A549 (cell line): ENCODE results near the gene MYCBP. TPM values are rescaled to one million over a fixed set of nuclear protein-coding genes. Genes with fewer than 3 reads are reported as not detected.

ENCODE experiments used
- ATAC-seq, 2 experiments: fragments of 200-7000 bp in 1 of 2; fragments of >200 bp in 1 of 2; cut with Nextera tagmentation in 1 of 2; cut with Tn5 transposase in 1 of 2; 3 replicates each; pipeline versions ENCODE4 v1.8.0 to v1.9.1; 2018 to 2020; ENCODE audit warnings: mild to moderate bottlenecking in 1 of 2, moderate library complexity in 1 of 2
- CTCF ChIA-PET: fragments of 300-600 bp; sonication (Branson Sonifier 250); formaldehyde crosslinking; extraction: SDS; loops from one replicate; lab custom pipeline; 2021; ENCODE audit warnings: antibody characterized with exemption, inconsistent platforms; lab: Yijun Ruan, JAX
- POLR2A ChIA-PET: fragments of 350-600 bp; formaldehyde crosslinking; extraction: SDS; loops from one replicate; lab custom pipeline; 2021; ENCODE audit warnings: antibody characterized with exemption, inconsistent platforms; lab: Yijun Ruan, JAX
- DNase-seq, 2 experiments: peaks; one replicate each; pipeline versions ENCODE4 v3.0.0 to v3.0.0-alpha.2; 2011 to 2016; ENCODE audit warnings: low read depth in 1 of 2, low spot score in 1 of 2
- FAIRE-seq: peaks from 2 replicates; lab custom pipeline; 2011; peaks lifted over from hg19 to GRCh38; lab: Jason Lieb, UNC
- H3K27ac ChIP-seq, 2 experiments: fragments of >200 bp; sonication (Bioruptor Twin); formaldehyde crosslinking; 3 replicates each; pipeline ENCODE4 v1.5.1; 2016 to 2017
- H3K4me1 ChIP-seq: fragments of >200 bp; sonication (Bioruptor Twin); formaldehyde crosslinking; 3 replicates; pipeline ENCODE4 v1.6.1; 2016
- H3K4me2 ChIP-seq: fragments of >200 bp; sonication (Bioruptor Twin); formaldehyde crosslinking; 3 replicates; pipeline ENCODE4 v1.6.1; 2016
- H3K4me3 ChIP-seq: fragments of >200 bp; sonication (Bioruptor Twin); formaldehyde crosslinking; 3 replicates; pipeline ENCODE4 v1.5.1; 2016
- H3K9me3 ChIP-seq: fragments of >200 bp; sonication (Bioruptor Twin); formaldehyde crosslinking; 3 replicates; pipeline ENCODE4 v1.6.1; 2016
- CBX2 ChIP-seq: fragments of 200-600 bp; sonication (generic); IDR thresholded peaks from 2 replicates; pipeline ENCODE4 v1.6.1; 2016; ENCODE audit warnings: low read depth, mild to moderate bottlenecking, borderline replicate concordance
- CBX8 ChIP-seq: fragments of 200-600 bp; sonication (generic); IDR thresholded peaks from 2 replicates; pipeline ENCODE4 v1.6.1; 2016
- EHMT2 ChIP-seq: fragments of 200-600 bp; sonication (generic); IDR thresholded peaks from 2 replicates; pipeline ENCODE4 v1.6.1; 2016; ENCODE audit warnings: antibody characterized with exemption, low read depth, mild to moderate bottlenecking, moderate library complexity
- ELK1 ChIP-seq: fragments of 150-350 bp; IDR thresholded peaks from 2 replicates; pipeline ENCODE4 v1.6.1; 2014; ENCODE audit warnings: low read depth, mild to moderate bottlenecking, low read length
- FOXS1 ChIP-seq: fragments of 250-450 bp; sonication (Bioruptor Pico); IDR thresholded peaks from 2 replicates; pipeline ENCODE4 v1.5.0; 2020; ENCODE audit warnings: mild to moderate bottlenecking, moderate library complexity
- HDAC2 ChIP-seq: fragments of 200-600 bp; sonication (generic); IDR thresholded peaks from 2 replicates; pipeline ENCODE4 v1.6.1; 2016
- HOXB13 ChIP-seq: fragments of 250-450 bp; sonication (Bioruptor Pico); IDR thresholded peaks from 2 replicates; pipeline ENCODE4 v1.5.0; 2020; ENCODE audit warnings: low read depth, mild to moderate bottlenecking, moderate library complexity
- KDM5A ChIP-seq: fragments of 200-600 bp; sonication (generic); IDR thresholded peaks from 2 replicates; pipeline ENCODE4 v1.6.1; 2016; ENCODE audit warnings: antibody characterized with exemption, mild to moderate bottlenecking
- MAFK ChIP-seq: fragments of 450-650 bp; IDR thresholded peaks from 2 replicates; pipeline ENCODE4 v1.6.1; 2014; ENCODE audit not compliant: partially characterized antibody
- MAX ChIP-seq: IDR thresholded peaks from 2 replicates; pipeline ENCODE4 v1.6.1; 2012
- MYC ChIP-seq: IDR thresholded peaks from 2 replicates; pipeline ENCODE4 v1.6.1; 2012; ENCODE audit warnings: mild to moderate bottlenecking, inconsistent platforms, low read length, improper control_type of control experiment, borderline replicate concordance
- NFE2L2 ChIP-seq: fragments of 150-350 bp; conservative IDR thresholded peaks from 2 replicates; pipeline ENCODE4 v1.6.1; 2014; ENCODE audit warnings: low read length
- PHF8 ChIP-seq: fragments of 200-600 bp; sonication (generic); IDR thresholded peaks from 2 replicates; pipeline ENCODE4 v1.6.1; 2016; ENCODE audit warnings: low read depth, mild to moderate bottlenecking, antibody characterized with exemption, moderate library complexity, borderline replicate concordance
- POLR2AphosphoS2 ChIP-seq: conservative IDR thresholded peaks from 2 replicates; pipeline ENCODE4 v1.6.1; 2012; ENCODE audit warnings: low read length, improper control_type of control experiment, inconsistent platforms
- RAD21 ChIP-seq, 2 experiments: fragments of >200 bp in 1 of 2; sonication (Bioruptor Twin) in 1 of 2; formaldehyde crosslinking in 1 of 2; IDR thresholded peaks in 1 of 2; conservative IDR thresholded peaks in 1 of 2; 2 replicates in 1 of 2; 3 replicates in 1 of 2; pipeline ENCODE4 v1.6.1; 2012 to 2018; ENCODE audit warnings: inconsistent platforms in 1 of 2
- RARB ChIP-seq: fragments of 250-450 bp; sonication (Bioruptor Pico); IDR thresholded peaks from 2 replicates; pipeline ENCODE4 v1.8.0; 2021; ENCODE audit warnings: mild to moderate bottlenecking, moderate library complexity
- REST ChIP-seq: fragments of 200-600 bp; sonication (generic); IDR thresholded peaks from 2 replicates; pipeline ENCODE4 v1.6.1; 2016; ENCODE audit warnings: antibody characterized with exemption, mild to moderate bottlenecking, moderate library complexity
- RNF2 ChIP-seq: fragments of 200-600 bp; sonication (generic); IDR thresholded peaks from 2 replicates; pipeline ENCODE4 v1.6.1; 2016; ENCODE audit warnings: low read depth, mild to moderate bottlenecking, antibody characterized with exemption, moderate library complexity, borderline replicate concordance
- TFCP2L1 ChIP-seq: fragments of 250-450 bp; sonication (Bioruptor Pico); IDR thresholded peaks from 2 replicates; pipeline ENCODE4 v1.5.0; 2021; ENCODE audit warnings: mild to moderate bottlenecking
- ZFP36 ChIP-seq: fragments of 450-650 bp; IDR thresholded peaks from 2 replicates; pipeline ENCODE4 v1.6.1; 2014; ENCODE audit warnings: borderline replicate concordance; ENCODE audit not compliant: partially characterized antibody
- ZSCAN20 ChIP-seq: fragments of 250-450 bp; sonication (Bioruptor Pico); IDR thresholded peaks from 2 replicates; pipeline ENCODE4 v1.8.0; 2022; ENCODE audit warnings: mild to moderate bottlenecking, moderate library complexity
- WGBS: methylation state at CpG from one replicate; pipeline ENCODE4 v1.1.6; 2017; ENCODE audit errors: missing lambda C conversion rate; 5-methylcytosine and 5-hydroxymethylcytosine counted together
- polyA plus RNA-seq, 4 experiments: library from polyadenylated mRNA; depleted of rRNA in 3 of 4; stranded (reverse); fragments of >200 nt; fragmentation: RNase III in 1 of 4; extraction: RNeasy Plus Mini Kit Qiagen cat#74134 plus additional on column Dnase treatment in 1 of 4; gene quantifications; 2 replicates in 3 of 4; 3 replicates in 1 of 4; pipeline ENCODE4 v1.2.3, GENCODE V29; 2011 to 2017
- TF ChIP-seq, protein P1 (sequence below): IDR thresholded peaks from 2 replicates; pipeline ENCODE4 v1.6.1; 2012
- TF ChIP-seq, protein P2 (sequence below): IDR thresholded peaks from 2 replicates; pipeline ENCODE4 v1.6.1; 2012; ENCODE audit warnings: low read depth, borderline replicate concordance

MYCBP gene
- polyA plus RNA-seq, 2 of the 4 experiments (the other 2 are of a cell fraction): 25.0 to 25.5 TPM

DNA sequence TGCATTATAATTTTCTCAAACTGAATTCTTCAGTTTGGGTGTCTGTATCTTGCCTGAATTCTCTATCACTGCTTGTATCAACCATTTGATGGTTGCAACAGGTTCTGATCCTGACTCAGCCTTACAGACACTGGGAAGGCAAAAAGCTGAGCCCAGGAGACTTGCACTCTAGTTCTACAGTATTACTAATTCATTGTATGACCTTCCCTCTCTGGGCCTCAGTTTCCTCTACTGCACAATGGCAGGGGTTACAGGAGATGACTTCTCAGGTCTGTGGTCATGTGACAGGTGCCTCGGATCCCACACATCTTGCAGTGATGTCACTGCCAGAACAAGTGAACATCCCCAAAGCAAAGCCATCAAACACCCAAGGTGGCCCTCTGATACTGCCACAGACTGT is 52.3 kb downstream of the MYCBP start (continued):
- TF ChIP-seq, protein P1, sequence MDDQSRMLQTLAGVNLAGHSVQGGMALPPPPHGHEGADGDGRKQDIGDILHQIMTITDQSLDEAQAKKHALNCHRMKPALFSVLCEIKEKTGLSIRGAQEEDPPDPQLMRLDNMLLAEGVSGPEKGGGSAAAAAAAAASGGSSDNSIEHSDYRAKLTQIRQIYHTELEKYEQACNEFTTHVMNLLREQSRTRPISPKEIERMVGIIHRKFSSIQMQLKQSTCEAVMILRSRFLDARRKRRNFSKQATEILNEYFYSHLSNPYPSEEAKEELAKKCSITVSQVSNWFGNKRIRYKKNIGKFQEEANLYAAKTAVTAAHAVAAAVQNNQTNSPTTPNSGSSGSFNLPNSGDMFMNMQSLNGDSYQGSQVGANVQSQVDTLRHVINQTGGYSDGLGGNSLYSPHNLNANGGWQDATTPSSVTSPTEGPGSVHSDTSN: no peak
- TF ChIP-seq EHMT2 (no peak), RNF2 (no peak), MAX (no peak), NFE2L2 (no peak)

GRCh38 chr1:38819516-38819915 is 53.6 kb downstream of the MYCBP start:
- ChIA-PET POLR2A (no interaction called here), CTCF (interaction anchor here (0.7 to 3.1 kb wide), 8 partner anchors 13 to 794 kb away, joined by 3 to 13 read pairs (median 3); no protein-coding TSS in a partner anchor)
- no peak for ATAC-seq

More at GRCh38 chr1:38819516-38819915, 53.6 kb downstream of the MYCBP start:
- DNase-seq: no peak
- no peaks in the 10 kb centered on the region for H3K9me3 ChIP-seq
- no peaks in the 10 kb centered on the region for H3K4me1 ChIP-seq
- FAIRE-seq: no peak
- H3K27ac ChIP-seq: no peak overlapping the region
- H3K4me3 ChIP-seq: no peak overlapping the region
- no peak for TF ChIP-seq MAFK
- no peak for TF ChIP-seq POLR2AphosphoS2
- TF ChIP-seq, protein P1: no peak
- TF ChIP-seq, protein P2, sequence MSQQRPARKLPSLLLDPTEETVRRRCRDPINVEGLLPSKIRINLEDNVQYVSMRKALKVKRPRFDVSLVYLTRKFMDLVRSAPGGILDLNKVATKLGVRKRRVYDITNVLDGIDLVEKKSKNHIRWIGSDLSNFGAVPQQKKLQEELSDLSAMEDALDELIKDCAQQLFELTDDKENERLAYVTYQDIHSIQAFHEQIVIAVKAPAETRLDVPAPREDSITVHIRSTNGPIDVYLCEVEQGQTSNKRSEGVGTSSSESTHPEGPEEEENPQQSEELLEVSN: no peak
- no peak for TF ChIP-seq RAD21 (conservative IDR thresholded peaks at IDR 0.05 in 1 of 2, IDR thresholded peaks at IDR 0.05 in 1 of 2)
- no peak for TF ChIP-seq ZSCAN20 (CRISPR knock-in tag)
- TF ChIP-seq TFCP2L1: no peak
- no peak for TF ChIP-seq CBX8
- no peak for TF ChIP-seq KDM5A
- no peak for TF ChIP-seq PHF8
- no peak for TF ChIP-seq HDAC2
- no peak for TF ChIP-seq MYC
- TF ChIP-seq FOXS1 (CRISPR knock-in tag): no peak
- TF ChIP-seq ELK1: no peak
- TF ChIP-seq ZFP36: no peak
- no peak for TF ChIP-seq RARB (CRISPR knock-in tag)
- no peak for TF ChIP-seq HOXB13 (CRISPR knock-in tag)
- TF ChIP-seq REST: no peak
- no peak for TF ChIP-seq CBX2
- H3K4me2 ChIP-seq: no peak overlapping the region
- 49% methylated on average over 2 of the region's 2 CpGs for WGBS
